Measurements from ENCODE around the gene HCN2. TPM values are rescaled to one million over a fixed set of nuclear protein-coding genes. Genes with fewer than 3 reads are reported as not detected.

HCN2 gene
- total and polyA plus RNA-seq, 2 of the 8 experiments (the other 6 are each of a cell fraction or from before 2014, with no cell fraction given) = 1.0 to 4.0 TPM

- TF ChIP-seq CHD7 (IDR thresholded peaks at IDR 0.05; ENCODE audit: insufficient replicate concordance, low read length) = no peak
Observed at GRCh38 chr19:621819-622218, 32.1 kb downstream of the HCN2 start (continued).
